ENCODE results near the gene CRIM1. TPM values are rescaled to one million over a fixed set of nuclear protein-coding genes. Genes with fewer than 3 reads are reported as not detected.
"Not testable (repeated sequence)": the region's sequence is repeated elsewhere in the genome, so short reads cannot be mapped to it uniquely, and the experiment has no call there.

CRIM1 gene
- polyA plus RNA-seq, 2 of the 4 experiments (the other 2 are of a cell fraction), result 127 to 208 TPM

- no peaks in the 10 kb centered on the region for H3K9me3 ChIP-seq
- no peak overlapping the region for H3K4me3 ChIP-seq
- ChIA-PET POLR2A (no interaction called here), CTCF (no interaction called here)
- TF ChIP-seq FOSB (CRISPR knock-in tag; IDR thresholded peaks at IDR 0.05) (no peak), FOSL2 (IDR thresholded peaks at IDR 0.05) (no peak), FOSL2 (CRISPR knock-in tag; IDR thresholded peaks at IDR 0.05) (no peak), GATA3 (IDR thresholded peaks at IDR 0.05; ENCODE audit: borderline replicate concordance) (no peak), JUNB (IDR thresholded peaks at IDR 0.05) (no peak), KDM5A (IDR thresholded peaks at IDR 0.05) (no peak), CBX2 (IDR thresholded peaks at IDR 0.05; ENCODE audit: borderline replicate concordance, low read depth) (no peak), PHF8 (IDR thresholded peaks at IDR 0.05; ENCODE audit: borderline replicate concordance, low read depth) (no peak), RFX5 (IDR thresholded peaks at IDR 0.05) (no peak), CHD2 (IDR thresholded peaks at IDR 0.05; ENCODE audit: low read length, partially characterized antibody) (no peak), MYC (IDR thresholded peaks at IDR 0.05; ENCODE audit: borderline replicate concordance, low read length) (no peak), HES2 (IDR thresholded peaks at IDR 0.05) (no peak), RARB (CRISPR knock-in tag; IDR thresholded peaks at IDR 0.05) (no peak)
- no peak overlapping the region for H3K4me2 ChIP-seq
- FAIRE-seq (no peak), DNase-seq (ENCODE audit: low read depth in 1 of 2, low spot score in 1 of 2) (no peak), ATAC-seq (no peak)
- 11% methylated on average over 3 of the region's 3 CpGs for WGBS (ENCODE audit: missing lambda C conversion rate)
- no peaks in the 10 kb centered on the region for H3K4me1 ChIP-seq
- no peak overlapping the region for H3K27ac ChIP-seq
These were observed 48.1 kb upstream of the CRIM1 start for GRCh38 chr2:36307441-36307840.

GRCh38 chr2:36310444-36310843 lies 45.1 kb upstream of the CRIM1 start:
- FAIRE-seq, result peak; percentile 86
- POLR2A ChIA-PET; H3K4me3 ChIP-seq; H3K4me1 ChIP-seq; DNase-seq (ENCODE audit: low read depth in 1 of 2, low spot score in 1 of 2); ATAC-seq; H3K4me2 ChIP-seq; H3K9me3 ChIP-seq; H3K27ac ChIP-seq: not testable (repeated sequence)
- WGBS (ENCODE audit: missing lambda C conversion rate), result 25% methylated on average over 1 of the region's 1 CpG
- CTCF ChIA-PET, result interaction anchor here (0.9 to 1.9 kb wide), 4 partner anchors 11 to 475 kb away, joined by 3 to 5 read pairs (median 3); no protein-coding TSS in a partner anchor

GRCh38 chr2:36318547-36318946 lies 37.0 kb upstream of the CRIM1 start:
- ChIA-PET POLR2A (no interaction called here), CTCF (no interaction called here)
- TF ChIP-seq RAD21 (conservative IDR thresholded peaks at IDR 0.05 in 1 of 2, IDR thresholded peaks at IDR 0.05 in 1 of 2) (peak in 1 of 2 experiments; percentile 23; a peak in 1 of 5 replicates), CTCF (IDR thresholded peaks at IDR 0.05) (0 out of 3 replicates have a peak, but pooled peaks have one; percentile 16), MAFK (IDR thresholded peaks at IDR 0.05; ENCODE audit: partially characterized antibody) (no peak)
- Histone ChIP-seq H3K9me3 (peaks cover 5% of the 10 kb centered on the region; the same call in 1 of the 3 replicates), H3K4me3 (no peak overlapping the region), H3K4me2 (no peak overlapping the region), H3K4me1 (no peaks in the 10 kb centered on the region), H3K27ac (no peak overlapping the region)
- ATAC-seq, result peak in 1 of 2 experiments; percentile 46; a peak in 1 of 6 replicates
- DNase-seq (ENCODE audit: low read depth in 1 of 2, low spot score in 1 of 2), result peak in 1 of 2 experiments; percentile 22
- FAIRE-seq, result no peak
- WGBS (ENCODE audit: missing lambda C conversion rate), result 87% methylated on average over 1 of the region's 1 CpG

- no peak overlapping the region for H3K27ac ChIP-seq
- H3K4me2 ChIP-seq, result no peak overlapping the region
- FAIRE-seq, result peak; percentile 18
- peak; percentile 94 to 97 for ATAC-seq
- 66% methylated on average over 3 of the region's 3 CpGs for WGBS (ENCODE audit: missing lambda C conversion rate)
- no peak for TF ChIP-seq BHLHE40 (IDR thresholded peaks at IDR 0.05; ENCODE audit: low read depth, low read length)
- no peak for TF ChIP-seq EHF (CRISPR knock-in tag; IDR thresholded peaks at IDR 0.05)
- no peak for TF ChIP-seq NFE2L2 (conservative IDR thresholded peaks at IDR 0.05; ENCODE audit: low read length)
- no peak for TF ChIP-seq CEBPB (IDR thresholded peaks at IDR 0.05)
- peak; percentile 67 for TF ChIP-seq CTCF (IDR thresholded peaks at IDR 0.05)
- TF ChIP-seq HOXB5 (CRISPR knock-in tag; IDR thresholded peaks at IDR 0.05), result no peak
- TF ChIP-seq RCOR1 (IDR thresholded peaks at IDR 0.05; ENCODE audit: low read depth, low read length), result no peak
- TF ChIP-seq RAD21 (conservative IDR thresholded peaks at IDR 0.05 in 1 of 2, IDR thresholded peaks at IDR 0.05 in 1 of 2), result peak; percentile 54 to 65
- TF ChIP-seq SMC3 (IDR thresholded peaks at IDR 0.05), result peak; percentile 67
- TF ChIP-seq NR3C1 (IDR thresholded peaks at IDR 0.05), result no peak
- CTCF ChIA-PET, result interaction anchor here (0.7 to 1.3 kb wide), 7 partner anchors 8 to 65 kb away, joined by 3 to 6 read pairs (median 3); no protein-coding TSS in a partner anchor
- H3K4me1 ChIP-seq, result no peaks in the 10 kb centered on the region
- H3K4me3 ChIP-seq, result no peak overlapping the region
- no peaks in the 10 kb centered on the region for H3K9me3 ChIP-seq
- peak in 1 of 2 experiments; percentile 73 for DNase-seq (ENCODE audit: low read depth in 1 of 2, low spot score in 1 of 2)
- POLR2A ChIA-PET, result no interaction called here
These were observed 33.5 kb upstream of the CRIM1 start for GRCh38 chr2:36322108-36322507.
